Stimulated activated CD4-positive, alpha-beta T cell treated with anti-CD3 and anti-CD28 coated beads, Interleukin-2, amount 100 ng/mL, for 4 hours (primary cell): ENCODE data around the gene ZNF580.

Experiments used
- DNase-seq: peaks from one replicate; pipeline ENCODE4 v3.0.0-alpha.2; 2020; ENCODE audit warnings: low read depth

Gene ZNF580

DNA sequence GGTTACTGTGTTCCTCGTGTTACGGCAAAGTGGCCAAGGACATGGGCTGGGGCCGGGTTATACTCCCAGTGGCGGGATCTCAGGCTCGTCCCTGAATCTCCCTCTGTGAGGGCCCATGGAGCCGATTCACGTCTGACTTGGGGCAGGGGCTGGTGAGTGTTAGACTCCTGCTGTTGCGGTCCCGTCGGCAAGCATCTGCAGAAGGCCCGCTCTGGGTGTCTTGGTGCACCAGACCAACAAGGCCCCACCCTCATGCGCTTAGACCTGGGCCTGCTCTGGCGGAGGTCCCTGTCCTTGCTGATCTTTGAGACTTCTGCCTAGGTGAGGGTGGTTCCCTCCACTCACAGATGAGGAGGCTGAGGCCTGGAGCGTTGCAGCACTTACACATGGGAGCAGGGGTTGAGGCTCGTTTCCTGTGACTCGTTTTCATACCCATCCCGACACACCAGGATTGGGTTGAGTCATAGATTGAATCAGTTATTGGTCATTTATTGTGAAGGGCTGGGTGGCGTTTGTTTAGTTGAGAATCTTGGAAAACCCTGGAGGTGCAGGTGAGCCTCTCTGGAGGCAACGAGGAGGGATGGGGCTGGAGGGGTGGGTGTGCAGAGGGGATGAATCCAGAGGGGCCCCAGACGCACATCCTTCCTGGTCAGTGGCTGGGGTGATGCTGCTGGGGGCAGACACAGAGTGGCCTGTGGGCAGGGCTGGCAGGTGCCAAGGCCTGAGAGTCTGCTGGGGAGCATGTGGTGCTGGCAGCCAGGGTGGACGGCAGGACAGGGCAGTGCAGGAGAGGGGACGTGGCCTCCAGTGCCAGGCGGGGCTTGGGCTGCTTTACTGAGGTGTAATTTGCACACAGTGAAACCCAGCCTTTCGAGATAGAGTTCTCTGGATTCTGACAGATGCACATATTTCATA lies 38.8 kb downstream of the ZNF580 start:
- DNase-seq = no peak

DNA sequence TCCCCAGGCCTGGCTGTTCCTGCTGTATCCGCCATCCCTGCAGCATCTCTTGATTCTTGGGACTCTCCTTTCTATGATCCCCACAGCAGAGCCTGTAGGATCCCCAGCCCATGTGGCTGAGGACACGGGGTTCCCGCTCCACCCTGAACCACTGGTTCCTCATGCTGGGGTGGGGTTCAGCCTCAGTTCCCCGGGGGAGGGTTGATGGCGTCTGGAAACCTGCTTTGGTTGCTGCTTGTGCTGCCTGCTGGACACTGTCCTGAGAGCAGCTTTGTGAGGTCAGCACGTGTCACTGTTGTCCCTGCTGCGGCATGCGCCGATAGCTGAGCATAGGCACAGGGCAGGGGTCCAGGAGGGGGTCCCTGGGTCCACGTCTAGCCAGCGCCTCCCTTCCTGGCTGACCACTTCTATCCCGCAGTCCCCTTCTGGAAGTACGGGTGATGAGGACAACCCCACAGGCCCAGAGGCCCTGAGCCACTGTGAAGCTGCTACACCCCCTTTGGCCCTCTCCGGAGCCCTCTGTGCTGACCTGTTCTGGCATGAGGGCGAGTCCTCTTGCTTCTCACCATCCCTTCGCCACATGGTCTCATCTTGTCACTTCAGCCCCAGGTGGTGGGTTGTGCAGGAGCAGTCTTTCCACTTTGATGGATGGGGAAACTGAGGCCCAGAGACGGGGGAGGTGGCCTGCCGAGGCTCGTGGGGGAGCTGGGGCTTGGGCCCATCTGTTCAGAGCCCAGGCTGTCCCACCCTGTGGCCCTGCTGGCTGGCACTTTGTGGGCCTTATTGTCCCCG lies 39.7 kb downstream of the ZNF580 start:
- no peak for DNase-seq

DNA sequence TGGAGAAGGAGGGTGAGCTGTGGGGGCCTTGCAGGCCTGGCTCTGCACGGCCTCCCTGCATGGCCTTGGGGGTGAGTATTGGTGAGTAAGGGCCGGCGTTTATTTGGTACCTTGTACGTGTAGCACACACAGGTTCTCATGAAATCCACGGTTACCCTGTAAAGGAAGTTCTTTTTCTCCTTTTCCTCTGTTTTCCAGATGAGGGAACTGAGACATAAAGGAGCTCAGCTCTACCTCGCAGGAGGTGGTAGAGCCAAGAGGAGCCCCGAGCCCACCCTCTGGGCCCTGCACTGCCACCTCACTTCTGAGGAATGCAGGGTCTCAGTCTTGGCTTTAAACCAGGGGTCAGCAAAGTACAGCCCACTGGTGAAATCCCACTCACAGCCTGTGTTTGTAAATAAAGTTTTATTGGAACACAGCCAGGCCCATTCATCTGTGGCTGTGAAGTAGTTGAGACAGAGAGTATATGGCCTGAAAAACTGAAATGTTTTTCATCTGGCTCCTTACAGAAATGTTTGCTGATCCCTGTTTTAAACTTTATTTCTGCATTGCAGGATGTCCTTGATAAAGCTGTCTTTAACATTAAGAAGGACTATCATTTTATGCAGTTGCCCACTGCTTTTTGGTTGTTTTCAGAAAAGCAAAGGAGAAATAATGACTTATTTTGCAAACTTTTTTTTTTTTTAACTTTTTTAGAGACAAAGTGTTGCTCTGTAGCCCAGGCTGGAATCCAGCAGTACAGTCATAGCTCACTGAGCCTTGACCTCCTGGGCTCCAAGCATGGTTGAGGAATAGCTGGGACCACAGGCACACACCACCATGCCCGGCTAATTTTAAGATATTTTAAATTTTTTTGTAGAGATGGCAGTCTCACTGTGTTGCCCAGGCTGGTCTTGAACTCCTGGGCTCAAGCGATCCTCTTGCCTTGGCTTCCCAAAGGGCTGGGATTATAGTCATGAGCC lies 40.6 kb downstream of the ZNF580 start:
- no peak for DNase-seq

DNA sequence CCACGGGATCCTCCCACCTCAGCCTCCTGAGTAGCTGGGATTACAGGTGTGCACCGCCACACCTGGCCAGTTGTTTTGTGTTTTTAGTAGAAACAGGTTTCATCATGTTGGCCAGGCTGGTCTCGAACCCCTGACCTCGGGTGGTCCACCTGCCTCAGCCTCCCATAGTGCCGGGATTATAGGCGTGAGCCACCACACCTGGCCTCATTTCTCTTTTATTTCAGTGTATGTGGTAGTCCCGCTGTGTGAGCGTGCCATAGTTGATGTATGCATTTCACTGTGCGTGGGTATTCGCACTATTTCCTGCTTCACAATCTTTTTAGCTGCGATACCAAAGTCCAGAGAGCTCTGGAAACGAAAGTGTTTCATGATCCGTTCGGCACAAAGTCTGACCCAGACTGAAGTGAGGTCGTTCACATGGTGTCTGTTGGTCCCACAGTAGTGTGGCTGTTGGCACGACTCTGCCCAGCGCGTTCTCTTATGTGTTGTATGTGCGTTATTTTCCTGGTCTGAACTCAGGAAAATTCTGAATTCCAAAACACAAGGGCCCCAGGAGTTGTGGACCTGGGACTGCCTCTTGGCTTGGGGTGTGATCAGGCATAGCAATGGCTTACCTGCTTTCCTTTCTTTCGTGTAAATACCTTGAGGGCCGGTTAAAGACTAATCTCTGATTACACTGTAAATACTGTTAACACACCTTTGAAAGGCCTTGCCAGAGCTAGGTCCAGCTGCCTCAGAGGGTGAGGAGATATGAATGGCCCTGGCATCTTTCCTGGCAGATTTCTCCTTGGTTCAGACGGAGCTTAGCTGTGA lies 42.9 kb downstream of the ZNF580 start:
- DNase-seq = no peak

DNA sequence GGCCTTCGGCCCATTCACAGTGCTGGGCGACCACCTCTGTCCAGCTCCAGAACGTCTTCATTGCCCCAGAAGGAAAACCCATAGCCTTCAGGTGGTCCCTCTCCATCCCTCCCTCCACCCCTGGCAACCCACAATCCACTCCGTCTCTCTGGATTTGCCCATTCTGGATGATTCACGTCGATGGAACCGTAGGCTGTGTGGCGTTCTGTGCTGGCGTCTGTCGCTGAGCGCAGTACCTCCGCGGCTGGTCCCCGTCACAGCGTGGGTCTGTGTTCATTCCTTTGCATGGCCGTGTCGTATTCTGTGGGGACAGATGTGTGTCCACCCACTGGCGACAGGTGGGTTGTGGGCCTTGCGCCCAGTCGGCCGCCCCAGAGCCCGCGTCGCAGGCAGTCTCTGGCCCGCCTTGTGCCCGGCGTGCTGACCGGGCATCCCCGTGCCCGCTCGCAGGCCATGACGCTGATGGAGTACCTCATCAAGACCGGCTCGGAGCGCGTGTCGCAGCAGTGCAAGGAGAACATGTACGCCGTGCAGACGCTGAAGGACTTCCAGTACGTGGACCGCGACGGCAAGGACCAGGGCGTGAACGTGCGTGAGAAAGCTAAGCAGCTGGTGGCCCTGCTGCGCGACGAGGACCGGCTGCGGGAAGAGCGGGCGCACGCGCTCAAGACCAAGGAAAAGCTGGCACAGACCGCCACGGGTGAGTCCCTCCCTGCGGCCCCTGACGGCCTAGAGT lies 44.3 kb downstream of the ZNF580 start:
- no peak for DNase-seq

DNA sequence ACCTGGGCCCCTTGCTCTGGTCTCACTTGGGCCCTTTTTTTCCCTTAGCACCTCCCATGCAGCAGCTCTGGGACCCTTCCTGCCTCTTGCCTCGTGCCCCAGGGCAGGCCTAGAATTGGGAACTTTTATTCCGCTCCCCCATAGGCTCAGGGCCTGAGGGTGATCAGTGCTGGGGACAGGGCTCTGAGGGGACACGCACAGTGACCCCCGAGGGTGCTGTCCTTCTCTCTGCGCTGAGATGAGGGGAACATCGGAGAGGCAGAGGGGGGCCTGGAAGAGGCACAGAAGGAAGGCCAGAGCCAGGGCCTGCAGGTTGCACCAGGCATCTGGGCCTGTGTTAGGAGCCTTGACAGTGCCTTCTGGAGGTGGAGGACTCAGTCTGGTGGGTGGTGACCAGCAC lies 45.0 kb downstream of the ZNF580 start:
- no peak for DNase-seq

DNA sequence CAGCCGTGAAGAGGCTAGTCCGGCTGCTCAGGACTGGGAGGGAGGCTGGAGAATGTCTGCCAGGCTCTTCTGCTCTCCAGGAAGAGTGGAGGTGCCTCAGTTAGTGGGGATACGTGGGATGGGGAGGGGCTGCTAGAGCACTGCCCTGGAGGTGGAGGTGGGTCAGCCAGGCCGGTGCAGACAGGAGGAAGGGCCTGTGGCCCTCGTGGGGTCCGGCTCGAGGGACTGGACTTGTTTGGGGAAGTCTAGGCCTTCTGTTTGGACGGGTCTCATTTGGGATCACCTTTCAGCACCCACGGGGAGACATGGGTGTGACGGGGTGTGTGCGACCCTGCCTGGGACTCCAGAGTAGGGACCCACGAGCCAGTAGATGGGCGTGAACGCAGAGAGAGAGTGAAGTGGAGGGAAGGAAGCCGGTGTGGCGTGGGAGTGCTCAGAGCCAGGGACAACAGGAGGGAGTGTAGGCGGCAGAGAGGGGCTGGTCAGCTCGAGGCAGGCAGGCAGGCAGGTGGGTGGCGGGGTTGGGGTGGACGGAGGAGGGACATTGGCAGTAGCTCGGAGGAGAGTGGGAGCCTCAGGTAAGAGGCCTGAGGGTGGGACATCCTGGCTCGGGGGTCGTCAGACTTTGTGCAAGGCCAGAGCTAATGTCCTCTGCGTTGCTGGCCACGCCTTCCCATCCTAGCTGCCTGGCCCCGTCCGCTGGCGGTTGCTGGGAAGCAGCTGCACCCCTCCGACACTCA lies 45.7 kb downstream of the ZNF580 start:
- DNase-seq = no peak

DNA sequence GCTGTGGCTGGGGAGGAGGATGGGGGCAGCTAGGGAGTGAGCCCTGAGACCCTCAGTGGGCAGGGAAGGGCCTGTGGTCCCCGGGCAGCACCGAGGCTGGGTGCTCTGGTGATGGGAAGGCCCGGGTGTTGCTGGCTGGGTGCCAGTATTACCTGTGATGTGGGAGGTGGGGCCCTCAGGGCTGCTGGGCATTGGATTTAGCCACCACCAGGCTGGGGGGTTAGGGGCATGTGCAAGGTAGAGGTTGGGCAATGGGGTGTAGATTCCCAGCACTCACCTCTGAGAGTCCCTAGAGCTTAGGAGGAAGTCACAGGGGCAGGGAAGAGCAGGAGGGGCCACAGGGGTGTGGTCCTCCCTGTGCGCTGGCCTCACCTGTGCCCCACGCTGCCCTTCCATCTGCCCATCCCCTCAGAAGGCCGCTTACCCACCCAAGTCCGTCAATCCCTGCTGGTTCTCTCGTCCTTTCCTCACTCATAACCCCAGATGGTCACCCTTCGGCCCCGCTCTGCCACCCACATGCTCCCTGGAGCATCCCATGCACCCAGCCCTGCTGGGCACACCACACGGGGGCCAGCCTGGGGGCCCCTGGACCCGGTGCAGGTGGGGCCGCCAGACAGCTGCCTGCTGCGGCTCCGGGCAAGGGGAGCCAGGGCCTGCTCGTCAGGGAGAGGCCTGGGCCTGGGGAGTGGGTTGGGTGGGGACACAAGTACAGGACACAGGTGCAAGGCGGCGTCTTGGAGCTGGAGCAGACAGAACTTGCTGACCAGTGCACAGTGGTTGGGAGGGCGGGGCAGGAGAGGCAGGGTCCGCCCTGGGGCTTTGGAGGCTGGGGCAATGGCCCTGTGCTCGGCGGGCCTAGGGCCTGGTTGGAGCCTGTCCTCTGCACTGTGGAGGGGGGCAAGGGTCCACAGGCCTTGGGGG lies 46.7 kb downstream of the ZNF580 start:
- no peak for DNase-seq

DNA sequence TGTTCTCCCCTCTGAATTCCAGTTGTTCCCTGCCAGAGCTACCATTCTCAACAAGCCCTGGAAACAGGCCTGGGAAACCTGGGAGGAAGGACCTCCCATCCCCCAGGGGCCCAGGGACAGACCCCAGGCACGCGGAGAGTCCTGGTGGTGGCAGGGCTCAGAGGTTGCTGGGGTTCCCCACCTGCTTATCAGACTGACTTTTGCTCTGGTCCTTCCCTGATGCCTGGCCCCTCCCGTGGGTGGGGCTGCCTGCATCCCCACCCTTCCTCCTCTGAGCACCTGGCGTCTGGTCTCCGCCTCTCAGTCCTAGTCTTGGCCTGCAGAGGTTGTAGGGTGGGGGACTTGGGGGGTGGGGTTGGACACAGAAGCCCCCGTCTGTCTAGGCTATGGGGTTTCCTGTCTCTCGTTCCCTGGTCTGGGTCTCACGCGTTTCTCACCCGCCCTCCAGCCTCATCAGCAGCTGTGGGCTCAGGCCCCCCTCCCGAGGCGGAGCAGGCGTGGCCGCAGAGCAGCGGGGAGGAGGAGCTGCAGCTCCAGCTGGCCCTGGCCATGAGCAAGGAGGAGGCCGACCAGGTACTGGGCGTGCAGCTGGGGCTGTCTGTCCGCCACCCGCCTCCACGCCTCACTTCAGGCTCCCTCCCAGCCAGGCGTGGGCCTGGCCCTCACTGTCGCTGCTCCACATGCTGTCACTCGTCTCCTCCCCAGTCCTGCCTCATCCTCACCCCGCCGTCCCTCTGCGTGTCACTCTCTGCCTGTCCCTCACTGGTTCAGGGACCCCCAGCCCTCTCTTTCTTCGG lies 47.8 kb downstream of the ZNF580 start:
- DNase-seq = no peak

DNA sequence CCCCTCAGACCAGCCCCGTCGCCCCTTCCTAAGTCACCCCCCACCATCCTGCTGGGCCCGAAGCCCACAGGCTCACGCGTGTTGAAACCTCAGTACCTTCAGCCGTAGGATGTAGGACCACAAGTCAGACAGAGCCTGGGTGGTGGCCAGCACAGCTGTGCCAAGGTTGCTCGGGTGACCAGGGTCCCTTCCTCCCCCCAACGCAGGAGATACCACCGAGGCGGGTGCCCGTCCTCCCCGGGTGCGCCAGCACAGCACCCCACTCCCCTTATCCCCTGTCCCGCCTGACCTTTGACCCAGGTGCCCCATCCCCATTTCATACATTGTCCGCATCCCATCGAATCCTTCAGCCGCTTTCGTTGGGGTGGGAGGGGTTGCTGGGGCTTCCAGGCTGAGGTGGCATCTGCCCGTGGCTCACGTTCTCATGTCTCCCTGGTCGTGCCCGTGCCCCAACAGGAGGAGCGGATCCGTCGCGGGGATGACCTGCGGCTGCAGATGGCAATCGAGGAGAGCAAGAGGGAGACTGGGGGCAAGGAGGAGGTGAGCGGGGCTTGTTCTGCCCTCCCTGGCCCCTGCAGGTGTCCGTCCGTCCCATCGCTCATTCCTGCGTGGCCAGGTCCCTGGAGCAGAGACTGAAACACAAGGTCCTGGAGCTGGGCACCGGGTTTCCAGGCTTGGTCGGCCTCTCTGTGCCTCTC lies 48.8 kb downstream of the ZNF580 start:
- no peak for DNase-seq

DNA sequence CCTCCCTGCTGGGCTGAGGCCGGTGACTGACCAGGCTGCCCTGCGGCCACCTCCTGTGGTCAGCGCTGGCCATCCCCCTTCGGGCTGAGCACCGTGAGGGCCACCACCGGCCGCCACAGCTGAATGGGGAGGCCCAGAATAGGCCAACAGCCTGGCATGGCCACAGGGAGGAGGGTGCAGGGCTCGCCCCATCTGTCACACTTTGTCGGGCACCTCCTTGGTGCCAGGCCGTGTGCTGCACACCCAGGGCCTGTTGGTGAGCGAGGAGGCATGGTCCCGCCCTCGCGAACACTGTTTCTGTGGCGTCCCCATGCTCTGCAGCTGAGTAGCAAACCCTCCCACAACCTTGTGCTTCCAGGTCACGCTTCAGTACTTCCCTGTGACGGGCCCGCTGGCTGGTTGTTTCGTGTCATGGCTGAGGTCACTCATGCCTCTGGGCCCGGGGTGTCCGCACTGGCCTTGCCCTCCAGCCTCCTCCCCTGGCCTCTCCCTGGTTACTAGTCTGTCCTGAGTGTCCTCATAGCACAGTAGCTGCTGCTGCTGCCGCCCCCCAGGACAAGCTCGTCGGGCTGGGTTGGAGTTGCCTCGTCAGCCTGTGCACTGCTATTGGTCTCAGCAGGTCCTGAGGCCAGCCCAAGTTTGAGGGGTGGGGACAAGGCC lies 49.4 kb downstream of the ZNF580 start:
- DNase-seq = no peak

DNA sequence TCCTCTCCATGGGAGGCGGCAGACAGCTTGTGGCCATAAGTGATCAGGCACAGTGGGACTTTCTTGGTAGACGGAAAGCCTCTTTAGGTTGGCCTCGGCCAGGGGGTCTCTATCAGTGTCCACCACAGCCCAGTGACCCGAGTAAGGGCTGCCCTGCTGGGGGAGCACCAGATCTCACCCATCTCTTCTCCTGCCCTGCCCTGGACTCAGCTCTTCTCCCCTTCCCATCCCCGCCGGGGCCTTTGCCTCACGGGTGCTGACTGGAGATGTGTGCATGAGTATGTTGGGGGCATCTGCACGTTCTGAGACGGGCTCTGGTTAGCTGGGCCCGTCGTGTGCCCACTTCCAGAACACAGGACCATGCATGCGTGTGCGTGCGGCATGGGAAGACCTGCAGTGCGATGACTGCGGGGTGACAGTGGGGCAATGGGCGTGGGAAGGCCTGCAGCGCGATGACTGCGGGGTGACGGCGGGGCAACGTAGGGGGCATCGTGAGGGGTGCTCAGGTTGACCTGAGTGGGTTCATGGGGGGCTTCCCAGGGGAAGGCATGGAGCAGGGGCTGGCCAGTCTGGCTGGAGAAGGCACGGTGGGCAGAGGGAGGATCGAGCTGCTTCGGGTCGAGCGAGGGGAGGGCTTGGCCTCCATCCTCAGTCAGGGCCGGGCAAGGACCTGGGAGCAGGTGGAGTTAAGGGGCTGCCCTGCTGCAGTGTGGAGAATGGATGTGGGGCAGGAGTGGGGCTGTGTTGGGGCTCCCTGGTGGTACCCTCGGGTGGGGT lies 50.2 kb downstream of the ZNF580 start:
- no peak for DNase-seq

DNA sequence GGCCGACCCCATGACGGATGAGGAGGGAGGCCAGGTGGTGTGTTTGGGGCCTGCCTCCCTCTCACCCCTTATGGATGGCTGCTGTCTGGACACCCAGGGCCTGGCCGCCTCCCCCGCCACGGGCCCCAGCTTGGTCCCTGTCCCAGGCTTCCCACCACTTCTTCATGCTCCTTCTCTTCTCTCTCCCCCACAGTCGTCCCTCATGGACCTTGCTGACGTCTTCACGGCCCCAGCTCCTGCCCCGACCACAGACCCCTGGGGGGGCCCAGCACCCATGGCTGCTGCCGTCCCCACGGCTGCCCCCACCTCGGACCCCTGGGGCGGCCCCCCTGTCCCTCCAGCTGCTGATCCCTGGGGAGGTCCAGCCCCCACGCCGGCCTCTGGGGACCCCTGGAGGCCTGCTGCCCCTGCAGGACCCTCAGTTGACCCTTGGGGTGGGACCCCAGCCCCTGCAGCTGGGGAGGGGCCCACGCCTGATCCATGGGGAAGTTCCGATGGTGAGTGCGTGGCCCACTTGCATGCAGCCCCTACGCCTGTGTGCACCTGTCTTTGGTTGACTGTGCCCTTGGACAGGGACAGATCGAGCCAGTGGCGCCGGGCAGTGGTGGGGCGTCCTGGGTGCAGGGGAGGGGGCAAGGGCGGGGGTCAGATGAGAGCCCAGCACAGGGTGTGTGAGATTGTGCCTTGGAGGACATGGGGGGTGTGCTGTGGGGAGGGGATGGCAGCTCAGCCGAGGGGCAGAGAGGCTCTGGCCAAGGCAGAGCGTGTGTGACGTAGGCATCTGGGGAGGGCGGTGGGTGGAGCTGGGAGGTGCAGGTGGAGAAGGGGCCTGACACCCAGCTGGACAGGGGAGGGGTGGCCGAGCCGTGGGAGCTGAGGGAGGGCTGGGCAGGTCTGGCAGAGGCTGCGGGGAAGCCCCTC lies 51.0 kb downstream of the ZNF580 start:
- no peak for DNase-seq

DNA sequence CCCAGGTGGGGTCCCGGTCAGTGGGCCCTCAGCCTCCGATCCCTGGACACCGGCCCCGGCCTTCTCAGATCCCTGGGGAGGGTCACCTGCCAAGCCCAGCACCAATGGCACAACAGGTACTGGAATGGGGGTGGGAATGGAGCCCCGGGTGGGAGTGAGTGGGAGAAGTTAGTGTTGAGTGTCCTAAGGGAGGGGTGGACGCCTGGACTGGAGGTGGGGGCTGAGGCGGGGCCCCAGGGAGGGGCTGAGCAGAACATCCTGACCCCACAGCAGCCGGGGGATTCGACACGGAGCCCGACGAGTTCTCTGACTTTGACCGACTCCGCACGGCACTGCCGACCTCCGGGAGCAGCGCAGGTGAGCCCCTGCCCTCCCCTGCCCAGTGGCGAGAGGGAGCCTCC lies 51.9 kb downstream of the ZNF580 start:
- DNase-seq = no peak
